Sigmoid colon (tissue), 7 donors: ENCODE measurements around the gene PEX5. TPM values are rescaled to one million over a fixed set of nuclear protein-coding genes. Genes with fewer than 3 reads are reported as not detected.
A peak's percentile ranks its signal among the peaks of the same experiment; 100 is the strongest.

Source experiments
- DNase-seq: peaks from one replicate; pipeline ENCODE4 v3.0.0-alpha.2; 2019
- H3K27ac ChIP-seq, 4 donors: fragments of 200-600 bp; sonication (generic); one replicate each; pipeline ENCODE4 v1.5.1; 2016 to 2019; ENCODE audit warnings: mild to moderate bottlenecking in 1 of 4
- H3K27me3 ChIP-seq, 3 donors: fragments of 200-600 bp; sonication (generic); one replicate each; pipeline ENCODE4 v1.5.1; 2019; ENCODE audit warnings: mild to moderate bottlenecking in 1 of 3
- H3K36me3 ChIP-seq, 4 donors: fragments of 200-600 bp; sonication (generic); one replicate each; pipeline ENCODE4 v1.5.1; 2016 to 2019
- H3K4me1 ChIP-seq, 4 donors: fragments of 200-600 bp; sonication (generic); one replicate each; pipeline ENCODE4 v1.5.1; 2017 to 2019
- H3K4me3 ChIP-seq, 4 donors: fragments of 200-600 bp; sonication (generic); one replicate each; pipeline ENCODE4 v1.5.1; 2017 to 2019; ENCODE audit warnings: mild to moderate bottlenecking in 2 of 4, moderate library complexity in 1 of 4
- H3K9me3 ChIP-seq, 4 donors: fragments of 200-600 bp in 3 of 4; sonication (generic) in 3 of 4; one replicate each; pipeline versions ENCODE4 v1.5.1 to v1.6.1; 2013 to 2019
- EP300 ChIP-seq, 4 donors: sonication (generic); formaldehyde crosslinking; IDR thresholded peaks; one replicate each; pipeline ENCODE4 v1.6.1; 2017; ENCODE audit warnings: antibody characterized with exemption in 4 of 4
- POLR2A ChIP-seq, 2 donors: fragments of 450-650 bp; IDR thresholded peaks; one replicate each; pipeline ENCODE4 v1.6.1; 2016; ENCODE audit warnings: antibody characterized with exemption in 2 of 2, mild to moderate bottlenecking in 2 of 2, moderate library complexity in 2 of 2
- POLR2AphosphoS5 ChIP-seq, 4 donors: sonication (generic); formaldehyde crosslinking; IDR thresholded peaks; one replicate each; pipeline ENCODE4 v1.6.1; 2017; ENCODE audit warnings: antibody characterized with exemption in 4 of 4
- WGBS, 2 donors: extraction: QIAGEN DNeasy Blood & Tissue Kit; methylation state at CpG; one replicate each; pipeline ENCODE4 v1.1.7; 2013; 5-methylcytosine and 5-hydroxymethylcytosine counted together
- intact Hi-C: fragments of 100-400 bp; cut with DNase I; formaldehyde crosslinking; loops from one replicate; pipeline ENCODE4 v1.15.1; 2023
- polyA plus RNA-seq, 3 donors: library from polyadenylated mRNA; stranded (reverse); fragments of 200-250 nt; gene quantifications; one replicate each; pipeline ENCODE4 v1.2.3, GENCODE V29; 2013
- total RNA-seq, 4 donors: library from RNA; depleted of rRNA; stranded (reverse); fragments of >200 nt; gene quantifications; one replicate each; pipeline ENCODE4 v1.1.0, GENCODE V29; 2016
- TF ChIP-seq, protein P1 (sequence below), 4 experiments: fragments of 450-650 bp in 3 of 4; fragments of 200-600 bp in 1 of 4; IDR thresholded peaks; one replicate each; pipeline ENCODE4 v1.5.1; 2016 to 2019; ENCODE audit warnings: antibody characterized with exemption in 4 of 4, mild to moderate bottlenecking in 3 of 4, moderate library complexity in 2 of 4
- donor health status: healthy with polysubstance abuse.
- donor health status: Bipolar disorder and iron deficiency.
- donor health status: healthy.

The PEX5 gene
- total and polyA plus RNA-seq, 7 donors = 13.9 to 48.5 (median 29.9) TPM

DNA sequence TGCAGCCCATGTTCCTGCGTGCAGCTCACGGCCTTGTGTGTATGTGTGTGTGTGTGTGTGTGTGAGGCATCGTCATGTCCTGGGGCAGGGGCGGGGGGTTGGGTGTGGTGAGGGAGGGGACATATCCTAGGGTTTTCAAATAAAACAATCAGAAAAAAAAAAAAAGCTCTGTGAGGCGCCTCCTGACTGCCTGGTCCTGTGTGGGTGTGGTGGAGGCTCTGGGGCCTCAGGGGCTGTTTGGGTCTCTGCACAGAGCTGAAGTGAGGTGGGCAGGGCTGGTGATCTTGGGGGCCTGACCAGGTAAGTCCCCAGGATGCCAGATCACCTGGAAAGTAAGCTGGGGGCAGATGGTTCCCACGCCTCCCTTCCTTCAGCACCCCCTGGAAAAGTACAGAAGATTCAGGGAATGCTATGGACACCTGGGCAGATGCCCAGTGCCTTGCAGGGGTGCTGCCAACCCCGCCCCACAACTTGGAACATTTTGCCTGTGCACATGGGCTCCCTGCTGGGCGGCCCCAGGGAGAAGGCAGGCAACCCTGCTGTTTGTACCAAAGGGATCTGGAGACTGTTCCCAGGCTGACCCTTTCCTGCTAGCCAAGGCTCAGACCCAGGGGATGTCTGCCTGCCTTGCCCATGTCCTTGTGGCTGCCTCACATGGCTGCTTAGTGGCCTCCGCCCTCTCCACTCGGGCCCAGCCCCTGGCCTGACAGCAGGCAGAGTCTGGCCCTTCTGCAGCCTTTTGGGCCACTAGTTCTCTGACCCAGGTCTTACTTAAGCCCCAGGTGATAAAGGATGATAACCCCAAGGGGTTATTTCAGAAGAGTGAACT, 30.5 kb upstream of the PEX5 start:
- Histone ChIP-seq H3K36me3 (peaks cover 0 to 1% (median 0%) of the 10 kb centered on the region in 4 donors), H3K9me3 (no peaks in the 10 kb centered on the region), H3K27ac (no peak overlapping the region), H3K4me3 (no peak overlapping the region), H3K4me1 (no peaks in the 10 kb centered on the region), H3K27me3 (peaks cover 0 to 13% (median 9%) of the 10 kb centered on the region in 3 donors)
- peak; percentile 50 for DNase-seq
- intact Hi-C loops = no loop called here
- no peak for TF ChIP-seq POLR2AphosphoS5 (IDR thresholded peaks at IDR 0.05)
- TF ChIP-seq POLR2A (IDR thresholded peaks at IDR 0.05) = no peak
- TF ChIP-seq, protein P1, sequence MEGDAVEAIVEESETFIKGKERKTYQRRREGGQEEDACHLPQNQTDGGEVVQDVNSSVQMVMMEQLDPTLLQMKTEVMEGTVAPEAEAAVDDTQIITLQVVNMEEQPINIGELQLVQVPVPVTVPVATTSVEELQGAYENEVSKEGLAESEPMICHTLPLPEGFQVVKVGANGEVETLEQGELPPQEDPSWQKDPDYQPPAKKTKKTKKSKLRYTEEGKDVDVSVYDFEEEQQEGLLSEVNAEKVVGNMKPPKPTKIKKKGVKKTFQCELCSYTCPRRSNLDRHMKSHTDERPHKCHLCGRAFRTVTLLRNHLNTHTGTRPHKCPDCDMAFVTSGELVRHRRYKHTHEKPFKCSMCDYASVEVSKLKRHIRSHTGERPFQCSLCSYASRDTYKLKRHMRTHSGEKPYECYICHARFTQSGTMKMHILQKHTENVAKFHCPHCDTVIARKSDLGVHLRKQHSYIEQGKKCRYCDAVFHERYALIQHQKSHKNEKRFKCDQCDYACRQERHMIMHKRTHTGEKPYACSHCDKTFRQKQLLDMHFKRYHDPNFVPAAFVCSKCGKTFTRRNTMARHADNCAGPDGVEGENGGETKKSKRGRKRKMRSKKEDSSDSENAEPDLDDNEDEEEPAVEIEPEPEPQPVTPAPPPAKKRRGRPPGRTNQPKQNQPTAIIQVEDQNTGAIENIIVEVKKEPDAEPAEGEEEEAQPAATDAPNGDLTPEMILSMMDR (IDR thresholded peaks at IDR 0.05) = no peak
- no peak for TF ChIP-seq EP300 (IDR thresholded peaks at IDR 0.05)
- 75 to 77% methylated on average over 10 of the region's 10 CpGs for WGBS, 2 donors

DNA sequence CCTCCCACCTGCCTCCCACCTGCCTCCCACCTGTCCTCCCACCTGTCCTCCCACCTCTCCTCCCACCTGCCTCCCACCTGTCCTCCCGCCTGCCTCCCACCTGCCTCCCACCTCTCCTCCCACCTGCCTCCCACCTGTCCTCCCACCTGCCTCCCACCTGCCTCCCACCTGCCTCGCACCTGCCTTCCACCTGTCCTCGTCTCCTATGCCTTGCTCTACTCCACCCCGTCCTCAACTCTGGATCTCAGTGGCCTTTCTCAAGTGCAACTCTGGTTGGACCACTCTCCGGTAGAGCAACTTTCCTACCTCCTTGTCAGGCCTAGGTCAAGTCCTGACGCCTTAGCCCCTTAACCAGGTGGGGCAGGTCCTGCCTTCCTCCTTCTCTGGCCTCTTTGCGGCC, 29.3 kb upstream of the PEX5 start:
- no peak overlapping the region for H3K27ac ChIP-seq
- H3K9me3 ChIP-seq = no peaks in the 10 kb centered on the region
- H3K4me1 ChIP-seq = no peaks in the 10 kb centered on the region
- intact Hi-C loops = no loop called here
- peaks cover 0 to 13% (median 9%) of the 10 kb centered on the region in 3 donors for H3K27me3 ChIP-seq
- no peaks in the 10 kb centered on the region for H3K36me3 ChIP-seq
- peak; percentile 47 for DNase-seq
- H3K4me3 ChIP-seq = no peak overlapping the region
- 73 to 74% methylated on average over 7 of the region's 7 CpGs for WGBS, 2 donors
- TF ChIP-seq POLR2AphosphoS5 (IDR thresholded peaks at IDR 0.05) = no peak
- TF ChIP-seq, protein P1 (IDR thresholded peaks at IDR 0.05) = no peak
- TF ChIP-seq EP300 (IDR thresholded peaks at IDR 0.05) = no peak
- no peak for TF ChIP-seq POLR2A (IDR thresholded peaks at IDR 0.05)

DNA sequence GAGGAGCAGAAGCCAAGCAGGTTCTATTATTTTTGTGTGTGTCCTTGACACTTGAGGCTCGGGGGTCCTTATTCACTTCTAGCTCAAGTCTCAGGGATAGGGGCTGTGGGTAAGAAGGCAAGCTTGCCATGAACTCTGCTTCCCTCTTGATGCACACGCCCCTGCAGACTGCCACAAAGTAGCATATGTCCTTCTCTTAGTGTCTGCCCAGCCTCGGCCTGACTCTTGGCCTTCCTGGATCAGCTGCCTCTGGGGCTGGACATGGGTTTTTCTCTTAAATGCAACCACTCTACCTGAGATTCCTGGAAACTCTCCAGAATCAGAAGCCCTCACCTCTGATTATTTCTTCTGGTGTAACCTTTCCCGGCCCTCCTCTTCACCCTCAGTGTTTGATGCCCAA, 28.2 kb upstream of the PEX5 start:
- Histone ChIP-seq H3K27ac (no peak overlapping the region), H3K27me3 (peaks cover 0 to 13% (median 9%) of the 10 kb centered on the region in 3 donors), H3K4me3 (no peak overlapping the region), H3K4me1 (no peaks in the 10 kb centered on the region), H3K36me3 (no peaks in the 10 kb centered on the region), H3K9me3 (no peaks in the 10 kb centered on the region)
- TF ChIP-seq, protein P1 (IDR thresholded peaks at IDR 0.05) = no peak
- TF ChIP-seq POLR2A (IDR thresholded peaks at IDR 0.05) = no peak
- DNase-seq = peak; percentile 53
- 89 to 93% methylated on average over 4 of the region's 4 CpGs for WGBS, 2 donors
- intact Hi-C loops = no loop called here

DNA sequence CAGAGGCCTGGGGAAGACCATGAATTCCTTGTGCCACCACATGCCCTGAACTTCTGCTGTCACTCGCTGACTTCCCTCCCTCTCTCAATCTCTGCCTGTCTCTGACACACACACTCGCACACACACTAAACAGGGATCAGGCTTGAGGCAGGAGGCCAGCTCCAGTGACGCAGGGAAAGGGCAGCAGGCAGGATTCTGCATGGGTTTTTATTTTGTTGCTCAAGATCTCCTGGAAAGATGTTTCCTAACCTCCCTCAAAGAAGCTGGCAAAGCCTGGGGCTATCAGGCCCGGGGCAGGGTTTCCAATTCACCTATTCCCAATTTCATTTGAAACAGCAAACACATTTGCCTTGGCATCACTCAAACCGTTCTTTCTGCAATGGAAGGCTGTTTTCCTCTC, 27.7 kb upstream of the PEX5 start:
- Histone ChIP-seq H3K27ac (no peak overlapping the region), H3K36me3 (no peaks in the 10 kb centered on the region), H3K27me3 (peaks cover 0 to 13% (median 9%) of the 10 kb centered on the region in 3 donors), H3K4me3 (no peak overlapping the region), H3K4me1 (no peaks in the 10 kb centered on the region), H3K9me3 (no peaks in the 10 kb centered on the region)
- peak; percentile 40 for DNase-seq
- WGBS, 2 donors = 87% methylated on average over 5 of the region's 5 CpGs
- no peak for TF ChIP-seq POLR2A (IDR thresholded peaks at IDR 0.05)
- no peak for TF ChIP-seq EP300 (IDR thresholded peaks at IDR 0.05)
- TF ChIP-seq, protein P1 (IDR thresholded peaks at IDR 0.05) = no peak
- no peak for TF ChIP-seq POLR2AphosphoS5 (IDR thresholded peaks at IDR 0.05)
- intact Hi-C loops = no loop called here
